NB4 (cell line): Measurements from ENCODE around the gene RBM43.

ENCODE experiments used
- DNase-seq: peaks from one replicate; pipeline ENCODE4 v3.0.0; 2010; ENCODE audit warnings: low read depth
- H3K4me3 ChIP-seq: one replicate; pipeline ENCODE4 v1.5.1; 2011; ENCODE audit warnings: mild to moderate bottlenecking, low read depth, low read length, moderate library complexity
- CTCF ChIP-seq: IDR thresholded peaks from one replicate; pipeline ENCODE4 v1.5.1; 2012; ENCODE audit warnings: low read depth, low read length
- MYC ChIP-seq: IDR thresholded peaks from 2 replicates; pipeline ENCODE4 v1.6.1; 2011; ENCODE audit warnings: low read depth, low read length
- POLR2A ChIP-seq: IDR thresholded peaks from 2 replicates; pipeline ENCODE4 v1.6.1; 2011; ENCODE audit warnings: mild to moderate bottlenecking; ENCODE audit not compliant: insufficient read length; ENCODE audit errors: extremely low read depth
- TF ChIP-seq, protein P1 (sequence below): IDR thresholded peaks from 2 replicates; pipeline ENCODE4 v1.6.1; 2011; ENCODE audit warnings: low read depth, low read length

The RBM43 gene

DNA sequence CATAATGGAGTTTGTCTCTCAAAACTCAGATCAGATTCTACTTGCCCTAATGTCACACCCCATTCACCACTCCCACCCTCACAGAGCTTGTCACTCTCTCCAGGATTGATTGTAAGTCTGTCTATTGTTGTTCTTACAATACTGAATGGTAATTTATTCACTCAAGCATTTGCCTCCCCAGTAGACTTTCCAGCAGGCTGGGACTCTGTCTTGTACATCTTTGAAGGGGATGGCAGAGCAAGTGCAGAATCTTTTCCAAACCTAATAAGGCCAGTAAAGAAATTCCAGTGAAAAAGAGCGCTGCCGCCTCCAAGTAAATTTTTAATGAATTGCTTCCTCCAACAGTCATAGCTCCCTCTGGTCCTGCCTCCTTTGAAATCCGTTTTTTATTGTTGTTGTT lies 56.9 kb downstream of the RBM43 start:
- DNase-seq: no peak
- no peak overlapping the region for H3K4me3 ChIP-seq
- no peak for TF ChIP-seq POLR2A
- no peak for TF ChIP-seq MYC
- TF ChIP-seq CTCF: no peak
- TF ChIP-seq, protein P1, sequence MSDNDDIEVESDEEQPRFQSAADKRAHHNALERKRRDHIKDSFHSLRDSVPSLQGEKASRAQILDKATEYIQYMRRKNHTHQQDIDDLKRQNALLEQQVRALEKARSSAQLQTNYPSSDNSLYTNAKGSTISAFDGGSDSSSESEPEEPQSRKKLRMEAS: no peak

- TF ChIP-seq POLR2A (no peak), CTCF (no peak), MYC (no peak)
- TF ChIP-seq, protein P1: no peak
- no peak for DNase-seq
- no peak overlapping the region for H3K4me3 ChIP-seq
Measured at GRCh38 chr2:151200844-151201243, 60.8 kb downstream of the RBM43 start.

DNA sequence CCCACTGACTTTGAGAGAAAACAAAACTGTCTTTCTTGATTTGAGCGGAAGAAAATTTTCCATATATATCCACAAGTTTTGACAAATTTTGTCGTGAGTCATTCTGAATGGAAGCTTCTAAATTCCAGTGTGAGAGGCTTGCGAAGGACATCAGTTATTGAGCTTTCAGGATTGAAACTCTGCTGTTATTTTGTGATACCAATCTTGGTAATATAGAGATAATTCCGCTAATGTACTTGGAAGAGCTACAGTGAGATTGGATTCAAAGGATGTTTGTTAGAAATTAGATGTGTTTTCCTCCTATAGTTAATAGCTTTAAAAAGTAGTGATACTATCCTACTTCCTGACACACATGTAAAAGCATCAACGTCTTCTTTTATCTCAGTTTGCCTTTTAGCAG lies 61.4 kb downstream of the RBM43 start:
- TF ChIP-seq, protein P1: no peak
- TF ChIP-seq POLR2A (no peak), MYC (no peak), CTCF (no peak)
- no peak overlapping the region for H3K4me3 ChIP-seq
- DNase-seq: no peak

DNA sequence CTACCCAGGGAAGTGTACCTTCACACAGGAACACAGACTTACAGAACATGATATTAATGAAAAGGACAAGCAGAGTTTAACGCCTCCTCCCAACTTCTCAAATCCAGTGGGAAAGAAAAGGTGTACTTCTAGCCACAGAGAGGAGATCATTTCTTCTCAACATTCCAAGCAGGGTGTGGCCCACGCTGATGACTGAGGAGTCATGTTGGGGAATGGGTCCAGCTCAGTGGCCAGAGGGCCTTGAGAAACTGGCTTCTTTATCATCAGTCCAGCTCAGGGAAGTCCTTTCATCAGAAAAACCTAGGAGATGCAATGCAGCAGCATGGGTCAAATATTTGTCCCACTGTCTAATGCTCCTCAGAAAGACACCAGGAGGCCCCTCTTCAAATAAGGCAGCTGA lies 63.0 kb downstream of the RBM43 start:
- DNase-seq: no peak
- no peak for TF ChIP-seq MYC
- no peak for TF ChIP-seq POLR2A
- no peak for TF ChIP-seq CTCF
- no peak overlapping the region for H3K4me3 ChIP-seq
